Astrocyte (in vitro differentiated cells and primary cell): ENCODE results near the gene MYH10. TPM values are rescaled to one million over a fixed set of nuclear protein-coding genes. Genes with fewer than 3 reads are reported as not detected.

Experiments
- DNase-seq: peaks from one replicate; pipeline ENCODE4 v3.0.0-alpha.2; 2010; ENCODE audit warnings: low read depth
- FAIRE-seq: peaks from 2 replicates; lab custom pipeline; 2011; peaks lifted over from hg19 to GRCh38; lab: Jason Lieb, UNC
- H2AFZ ChIP-seq: 2 replicates; pipeline ENCODE4 v1.6.0; 2012; ENCODE audit warnings: low read depth, low read length, inconsistent platforms
- H3K27ac ChIP-seq: 2 replicates; pipeline ENCODE4 v1.5.1; 2011; ENCODE audit warnings: low read depth, low read length, inconsistent platforms
- H3K27me3 ChIP-seq: 2 replicates; pipeline ENCODE4 v1.6.0; 2011; ENCODE audit warnings: low read length, inconsistent platforms; ENCODE audit not compliant: insufficient read depth
- H3K36me3 ChIP-seq: 2 replicates; pipeline ENCODE4 v1.5.1; 2011; ENCODE audit warnings: low read length, inconsistent platforms; ENCODE audit not compliant: insufficient read depth
- H3K4me1 ChIP-seq: 2 replicates; pipeline ENCODE4 v1.5.1; 2011; ENCODE audit warnings: low read length, inconsistent platforms; ENCODE audit not compliant: insufficient read depth
- H3K4me2 ChIP-seq: 2 replicates; pipeline ENCODE4 v1.6.0; 2012; ENCODE audit warnings: low read length, inconsistent platforms
- H3K4me3 ChIP-seq: 2 replicates; pipeline ENCODE4 v1.5.1; 2011; ENCODE audit warnings: low read depth, mild to moderate bottlenecking, low read length, inconsistent platforms; ENCODE audit not compliant: insufficient read depth
- H3K79me2 ChIP-seq: 2 replicates; pipeline ENCODE4 v1.6.0; 2012; ENCODE audit warnings: mild to moderate bottlenecking, low read length, inconsistent platforms; ENCODE audit not compliant: insufficient read depth
- H3K9ac ChIP-seq: 2 replicates; pipeline ENCODE4 v1.6.0; 2012; ENCODE audit warnings: mild to moderate bottlenecking, low read length, inconsistent platforms
- H3K9me3 ChIP-seq: 2 replicates; pipeline ENCODE4 v1.5.1; 2012; ENCODE audit warnings: low read depth, mild to moderate bottlenecking, low read length, inconsistent platforms; ENCODE audit not compliant: insufficient read depth
- H4K20me1 ChIP-seq: 2 replicates; pipeline ENCODE4 v1.6.0; 2012; ENCODE audit warnings: low read length, inconsistent platforms; ENCODE audit not compliant: insufficient read depth
- H3K27ac Mint-ChIP-seq: one replicate; pipeline ENCODE4 v1.8.0; 2021; ENCODE audit warnings: mild to moderate bottlenecking, mixed read lengths; ENCODE audit not compliant: unreplicated experiment
- H3K27me3 Mint-ChIP-seq: one replicate; pipeline ENCODE4 v1.8.0; 2021; ENCODE audit warnings: low read depth, mixed read lengths; ENCODE audit not compliant: unreplicated experiment
- H3K36me3 Mint-ChIP-seq: one replicate; pipeline ENCODE4 v1.8.0; 2021; ENCODE audit warnings: low read depth, mixed read lengths; ENCODE audit not compliant: unreplicated experiment
- H3K4me1 Mint-ChIP-seq: one replicate; pipeline ENCODE4 v1.8.0; 2021; ENCODE audit warnings: low read depth, mixed read lengths; ENCODE audit not compliant: unreplicated experiment
- H3K4me3 Mint-ChIP-seq: one replicate; pipeline ENCODE4 v1.8.0; 2021; ENCODE audit warnings: mild to moderate bottlenecking, moderate library complexity, mixed read lengths; ENCODE audit not compliant: unreplicated experiment
- H3K9me3 Mint-ChIP-seq: one replicate; pipeline ENCODE4 v1.8.0; 2021; ENCODE audit warnings: mild to moderate bottlenecking, mixed read lengths; ENCODE audit not compliant: unreplicated experiment
- EZH2 ChIP-seq: IDR thresholded peaks from 2 replicates; pipeline ENCODE4 v1.6.1; 2012; ENCODE audit warnings: mild to moderate bottlenecking, low read length, inconsistent platforms; ENCODE audit not compliant: insufficient read depth
- total RNA-seq: library from RNA; stranded (reverse); gene quantifications from 2 replicates; pipeline ENCODE4 v1.2.1, GENCODE V29; 2021
- TF ChIP-seq, protein P1 (sequence below): IDR thresholded peaks from 2 replicates; pipeline ENCODE4 v1.5.1; 2011; ENCODE audit warnings: low read depth, mild to moderate bottlenecking, inconsistent platforms, low read length, moderate library complexity; ENCODE audit not compliant: insufficient read depth

MYH10 gene
- total RNA-seq, 1 donor from 2014 or later = 150 TPM

DNA sequence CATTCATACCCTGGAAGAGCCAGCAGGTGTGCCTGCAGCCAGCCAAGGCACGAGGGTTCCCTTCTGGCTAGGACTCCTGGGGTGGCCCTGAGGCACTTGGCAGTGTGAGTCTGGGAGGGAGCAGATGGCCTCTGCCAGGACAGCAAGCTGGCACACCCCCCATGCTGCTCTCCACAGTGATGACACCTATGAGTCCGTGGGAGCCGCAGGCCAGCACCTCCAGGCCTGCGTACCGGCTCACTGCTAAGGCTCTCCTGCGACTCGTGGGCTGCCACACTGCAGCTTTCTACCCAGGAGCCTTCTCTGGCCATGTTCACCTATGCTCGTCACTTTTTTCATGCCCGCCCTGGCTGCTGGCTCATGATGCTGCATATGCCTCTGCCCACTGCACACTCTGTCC, 126.7 kb downstream of the MYH10 start:
- Mint-ChIP-seq H3K9me3 (peaks cover 2% of the 10 kb centered on the region), H3K36me3 (peaks cover 30% of the 10 kb centered on the region), H3K4me1 (peaks cover 4% of the 10 kb centered on the region), H3K27ac (peak overlapping the region; percentile 6), H3K27me3 (no peaks in the 10 kb centered on the region), H3K4me3 (no peak overlapping the region)
- FAIRE-seq (no peak), DNase-seq (no peak)
- no peak overlapping the region for H3K4me3 ChIP-seq
- H3K4me1 ChIP-seq = no peaks in the 10 kb centered on the region
- TF ChIP-seq EZH2 = no peak
- TF ChIP-seq, protein P1, sequence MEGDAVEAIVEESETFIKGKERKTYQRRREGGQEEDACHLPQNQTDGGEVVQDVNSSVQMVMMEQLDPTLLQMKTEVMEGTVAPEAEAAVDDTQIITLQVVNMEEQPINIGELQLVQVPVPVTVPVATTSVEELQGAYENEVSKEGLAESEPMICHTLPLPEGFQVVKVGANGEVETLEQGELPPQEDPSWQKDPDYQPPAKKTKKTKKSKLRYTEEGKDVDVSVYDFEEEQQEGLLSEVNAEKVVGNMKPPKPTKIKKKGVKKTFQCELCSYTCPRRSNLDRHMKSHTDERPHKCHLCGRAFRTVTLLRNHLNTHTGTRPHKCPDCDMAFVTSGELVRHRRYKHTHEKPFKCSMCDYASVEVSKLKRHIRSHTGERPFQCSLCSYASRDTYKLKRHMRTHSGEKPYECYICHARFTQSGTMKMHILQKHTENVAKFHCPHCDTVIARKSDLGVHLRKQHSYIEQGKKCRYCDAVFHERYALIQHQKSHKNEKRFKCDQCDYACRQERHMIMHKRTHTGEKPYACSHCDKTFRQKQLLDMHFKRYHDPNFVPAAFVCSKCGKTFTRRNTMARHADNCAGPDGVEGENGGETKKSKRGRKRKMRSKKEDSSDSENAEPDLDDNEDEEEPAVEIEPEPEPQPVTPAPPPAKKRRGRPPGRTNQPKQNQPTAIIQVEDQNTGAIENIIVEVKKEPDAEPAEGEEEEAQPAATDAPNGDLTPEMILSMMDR = no peak
- no peaks in the 10 kb centered on the region for H3K9me3 ChIP-seq
- H4K20me1 ChIP-seq = peaks cover 28% of the 10 kb centered on the region
- H3K79me2 ChIP-seq = no peaks in the 10 kb centered on the region
- H3K27ac ChIP-seq = no peak overlapping the region
- no peak overlapping the region for H3K9ac ChIP-seq
- H3K27me3 ChIP-seq = no peaks in the 10 kb centered on the region
- H3K4me2 ChIP-seq = no peak overlapping the region
- H2AFZ ChIP-seq = no peak overlapping the region
- peaks cover 64% of the 10 kb centered on the region for H3K36me3 ChIP-seq

DNA sequence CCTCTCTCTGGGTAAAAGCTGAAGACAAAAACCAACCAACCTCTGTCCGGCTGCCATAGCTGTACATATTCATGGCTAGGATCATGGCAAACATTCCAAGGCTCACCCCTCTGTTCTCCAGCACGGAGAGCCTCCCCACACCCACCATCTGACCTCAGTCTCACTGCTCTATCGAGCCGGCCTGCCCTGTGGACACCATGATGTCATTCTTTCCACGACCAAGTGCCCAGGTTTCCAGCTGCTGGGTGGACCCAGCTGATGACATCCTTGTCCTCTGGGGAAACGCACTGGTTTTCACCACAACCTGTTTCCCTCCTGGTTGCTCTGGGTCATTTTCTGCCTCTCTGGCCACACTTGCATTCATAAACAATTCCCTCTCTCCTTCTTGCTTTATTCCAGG, 127.2 kb downstream of the MYH10 start:
- no peak overlapping the region for H3K4me2 ChIP-seq
- H3K9ac ChIP-seq = no peak overlapping the region
- no peaks in the 10 kb centered on the region for H3K79me2 ChIP-seq
- no peak overlapping the region for H3K27ac Mint-ChIP-seq
- peaks cover 4% of the 10 kb centered on the region for H3K4me1 Mint-ChIP-seq
- no peak overlapping the region for H3K27ac ChIP-seq
- peaks cover 28% of the 10 kb centered on the region for H3K36me3 Mint-ChIP-seq
- no peak overlapping the region for H3K4me3 ChIP-seq
- no peaks in the 10 kb centered on the region for H3K4me1 ChIP-seq
- peaks cover 62% of the 10 kb centered on the region for H3K36me3 ChIP-seq
- peak overlapping the region; percentile 45 for H3K4me3 Mint-ChIP-seq
- TF ChIP-seq, protein P1 = no peak
- no peak for TF ChIP-seq EZH2
- H3K9me3 ChIP-seq = no peaks in the 10 kb centered on the region
- H4K20me1 ChIP-seq = peaks cover 28% of the 10 kb centered on the region
- no peaks in the 10 kb centered on the region for H3K27me3 ChIP-seq
- H2AFZ ChIP-seq = no peak overlapping the region
- peaks cover 2% of the 10 kb centered on the region for H3K9me3 Mint-ChIP-seq
- DNase-seq (no peak), FAIRE-seq (no peak)
- H3K27me3 Mint-ChIP-seq = no peaks in the 10 kb centered on the region

- FAIRE-seq (no peak), DNase-seq (no peak)
- no peaks in the 10 kb centered on the region for H3K79me2 ChIP-seq
- Mint-ChIP-seq H3K4me3 (no peak overlapping the region), H3K36me3 (peaks cover 27% of the 10 kb centered on the region), H3K27me3 (no peaks in the 10 kb centered on the region), H3K9me3 (peaks cover 2% of the 10 kb centered on the region), H3K27ac (no peak overlapping the region), H3K4me1 (peaks cover 4% of the 10 kb centered on the region)
- TF ChIP-seq, protein P1 = no peak
- TF ChIP-seq EZH2 = no peak
- H3K36me3 ChIP-seq = peaks cover 58% of the 10 kb centered on the region
- H4K20me1 ChIP-seq = peaks cover 25% of the 10 kb centered on the region
- H3K9me3 ChIP-seq = no peaks in the 10 kb centered on the region
- no peak overlapping the region for H3K4me2 ChIP-seq
- H3K27ac ChIP-seq = no peak overlapping the region
- no peak overlapping the region for H2AFZ ChIP-seq
- no peaks in the 10 kb centered on the region for H3K4me1 ChIP-seq
- no peaks in the 10 kb centered on the region for H3K27me3 ChIP-seq
- H3K4me3 ChIP-seq = no peak overlapping the region
- H3K9ac ChIP-seq = no peak overlapping the region
Measured at GRCh38 chr17:8502126-8502525, 128.4 kb downstream of the MYH10 start.
